Caco-2 (cell line): Measurements from ENCODE around the gene ADD3. TPM values are rescaled to one million over a fixed set of nuclear protein-coding genes. Genes with fewer than 3 reads are reported as not detected.

Experiments used
- BruUV-seq: library from RNA; stranded (reverse); fragments of 400-500 nt; replicated peaks from 2 replicates; lab custom pipeline; 2021; lab: Mats Ljungman, UMichigan
- CTCF ChIA-PET: fragments of 300-600 bp; sonication (Branson Sonifier 250); formaldehyde crosslinking; loops from one replicate; lab custom pipeline; 2022; ENCODE audit warnings: antibody characterized with exemption; lab: Charles Lee
- POLR2A ChIA-PET: fragments of 300-600 bp; sonication (Branson Sonifier 250); formaldehyde crosslinking; loops from one replicate; lab custom pipeline; 2022; ENCODE audit warnings: antibody characterized with exemption; lab: Charles Lee
- DNase-seq, 2 experiments: peaks; one replicate each; pipeline versions ENCODE4 v3.0.0 to v3.0.0-alpha.2; 2020 to 2022
- H3K27me3 ChIP-seq: replicated peaks from 2 replicates; pipeline ENCODE4 v1.6.0; 2011; ENCODE audit warnings: low read length; ENCODE audit not compliant: control insufficient read depth, insufficient read depth
- H3K36me3 ChIP-seq: 2 replicates; pipeline ENCODE4 v1.5.1; 2011; ENCODE audit warnings: low read length; ENCODE audit not compliant: control insufficient read depth, insufficient read depth
- H3K4me1 ChIP-seq: fragments of 250-450 bp; sonication (Bioruptor Pico); 2 replicates; pipeline ENCODE4 v1.5.1; 2020; ENCODE audit warnings: mild to moderate bottlenecking
- H3K4me3 ChIP-seq: 2 replicates; pipeline ENCODE4 v1.5.1; 2011; ENCODE audit warnings: low read depth, mild to moderate bottlenecking, control low read depth, low read length
- H3K9me3 ChIP-seq: fragments of 250-450 bp; sonication (Bioruptor Pico); 2 replicates; pipeline ENCODE4 v1.5.1; 2020; ENCODE audit warnings: mild to moderate bottlenecking, moderate library complexity
- H3K27ac Mint-ChIP-seq: one replicate; pipeline ENCODE4 v1.8.0; 2022; ENCODE audit warnings: mixed read lengths; ENCODE audit not compliant: unreplicated experiment
- H3K27me3 Mint-ChIP-seq: one replicate; pipeline ENCODE4 v1.8.0; 2022; ENCODE audit warnings: mixed read lengths; ENCODE audit not compliant: insufficient read depth, unreplicated experiment
- H3K36me3 Mint-ChIP-seq: one replicate; pipeline ENCODE4 v1.8.0; 2022; ENCODE audit warnings: mild to moderate bottlenecking, mixed read lengths; ENCODE audit not compliant: insufficient read depth, unreplicated experiment
- H3K4me1 Mint-ChIP-seq: one replicate; pipeline ENCODE4 v1.8.0; 2022; ENCODE audit warnings: low read depth, mixed read lengths; ENCODE audit not compliant: unreplicated experiment
- H3K4me3 Mint-ChIP-seq: one replicate; pipeline ENCODE4 v1.8.0; 2022; ENCODE audit warnings: mild to moderate bottlenecking, moderate library complexity, mixed read lengths; ENCODE audit not compliant: unreplicated experiment
- H3K9me3 Mint-ChIP-seq: one replicate; pipeline ENCODE4 v1.8.0; 2022; ENCODE audit warnings: mixed read lengths; ENCODE audit not compliant: unreplicated experiment
- intact Hi-C: fragments of 100-400 bp; cut with micrococcal nuclease; formaldehyde crosslinking; loops from one replicate; pipeline ENCODE4 v1.10.0; 2022; ENCODE audit not compliant: unreplicated experiment
- total RNA-seq: library from RNA; stranded (reverse); gene quantifications from 2 replicates; pipeline ENCODE4 v1.2.3, GENCODE V29; 2022
- TF ChIP-seq, protein P1 (sequence below), 2 experiments: fragments of 200-600 bp in 1 of 2; IDR thresholded peaks; 1 replicate in 1 of 2; 2 replicates in 1 of 2; pipeline versions ENCODE4 v1.5.1 to v1.8.0; 2011 to 2022; ENCODE audit warnings: antibody characterized with exemption in 1 of 2, control low read depth in 1 of 2, inconsistent platforms in 1 of 2, low read depth in 1 of 2, low read length in 1 of 2, mild to moderate bottlenecking in 1 of 2, moderate library complexity in 1 of 2; ENCODE audit not compliant: insufficient read depth in 1 of 2, severe bottlenecking in 1 of 2, unreplicated experiment in 1 of 2

ADD3 gene
- total RNA-seq, 1 experiment from 2014 or later: 264 TPM

DNA sequence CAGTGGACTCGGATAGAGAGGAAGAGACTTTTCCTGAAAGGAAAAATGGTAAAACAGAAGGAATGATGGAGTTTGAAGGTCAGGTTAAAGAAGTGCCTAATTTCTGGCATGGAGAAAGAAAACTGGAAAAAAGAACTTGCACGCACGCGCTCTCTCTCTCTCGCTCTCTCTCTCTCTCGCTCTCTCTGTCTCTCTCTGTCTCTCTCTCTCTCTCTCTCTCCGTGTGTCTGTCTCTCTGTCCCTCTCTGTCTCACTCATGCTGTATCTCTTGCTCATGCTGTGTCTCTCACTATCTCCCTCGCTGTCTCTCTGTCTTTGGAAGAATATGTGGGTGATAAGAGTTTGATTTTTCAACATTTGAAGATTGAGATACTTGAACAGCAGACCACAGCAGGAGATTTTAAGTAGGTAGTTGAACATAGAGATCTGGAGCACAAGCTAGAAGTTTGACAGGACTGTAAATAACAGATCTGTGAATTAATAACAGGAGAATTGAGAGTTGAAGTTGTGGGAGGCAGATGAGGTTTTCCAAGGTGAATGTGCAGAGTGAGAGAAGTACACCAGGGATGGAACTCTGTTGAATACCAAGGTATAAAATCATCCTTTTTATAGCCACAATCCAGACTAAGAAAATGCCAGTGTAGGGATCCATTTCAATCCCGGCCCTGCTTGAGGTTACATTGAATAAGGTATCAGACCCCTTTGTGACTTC is 33.1 kb downstream of the ADD3 start:
- Mint-ChIP-seq H3K36me3 (peaks cover 26% of the 10 kb centered on the region), H3K27me3 (no peaks in the 10 kb centered on the region), H3K4me1 (peaks cover 29% of the 10 kb centered on the region), H3K9me3 (peaks cover 10% of the 10 kb centered on the region), H3K4me3 (no peak overlapping the region), H3K27ac (peak overlapping the region; percentile 0)
- no peaks in the 10 kb centered on the region for H3K27me3 ChIP-seq
- POLR2A ChIA-PET: no interaction called here
- no TSS peak for BruUV-seq
- H3K9me3 ChIP-seq: no peaks in the 10 kb centered on the region
- peaks cover 17% of the 10 kb centered on the region for H3K4me1 ChIP-seq
- intact Hi-C loops: no loop called here
- CTCF ChIA-PET: no interaction called here
- no peaks in the 10 kb centered on the region for H3K36me3 ChIP-seq
- no peak overlapping the region for H3K4me3 ChIP-seq
- DNase-seq: no peak
- TF ChIP-seq, protein P1, sequence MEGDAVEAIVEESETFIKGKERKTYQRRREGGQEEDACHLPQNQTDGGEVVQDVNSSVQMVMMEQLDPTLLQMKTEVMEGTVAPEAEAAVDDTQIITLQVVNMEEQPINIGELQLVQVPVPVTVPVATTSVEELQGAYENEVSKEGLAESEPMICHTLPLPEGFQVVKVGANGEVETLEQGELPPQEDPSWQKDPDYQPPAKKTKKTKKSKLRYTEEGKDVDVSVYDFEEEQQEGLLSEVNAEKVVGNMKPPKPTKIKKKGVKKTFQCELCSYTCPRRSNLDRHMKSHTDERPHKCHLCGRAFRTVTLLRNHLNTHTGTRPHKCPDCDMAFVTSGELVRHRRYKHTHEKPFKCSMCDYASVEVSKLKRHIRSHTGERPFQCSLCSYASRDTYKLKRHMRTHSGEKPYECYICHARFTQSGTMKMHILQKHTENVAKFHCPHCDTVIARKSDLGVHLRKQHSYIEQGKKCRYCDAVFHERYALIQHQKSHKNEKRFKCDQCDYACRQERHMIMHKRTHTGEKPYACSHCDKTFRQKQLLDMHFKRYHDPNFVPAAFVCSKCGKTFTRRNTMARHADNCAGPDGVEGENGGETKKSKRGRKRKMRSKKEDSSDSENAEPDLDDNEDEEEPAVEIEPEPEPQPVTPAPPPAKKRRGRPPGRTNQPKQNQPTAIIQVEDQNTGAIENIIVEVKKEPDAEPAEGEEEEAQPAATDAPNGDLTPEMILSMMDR (IDR thresholded peaks at IDR 0.05; ENCODE audit: insufficient read depth in 1 of 2, low read depth in 1 of 2, low read length in 1 of 2, severe bottlenecking in 1 of 2, unreplicated experiment in 1 of 2): no peak

GRCh38 chr10:110041479-110041829 is 33.7 kb downstream of the ADD3 start:
- no peaks in the 10 kb centered on the region for H3K27me3 ChIP-seq
- no peaks in the 10 kb centered on the region for H3K9me3 ChIP-seq
- Mint-ChIP-seq H3K4me3 (no peak overlapping the region), H3K36me3 (peaks cover 25% of the 10 kb centered on the region), H3K27me3 (no peaks in the 10 kb centered on the region), H3K27ac (no peak overlapping the region), H3K9me3 (peaks cover 10% of the 10 kb centered on the region), H3K4me1 (peaks cover 29% of the 10 kb centered on the region)
- peaks cover 17% of the 10 kb centered on the region for H3K4me1 ChIP-seq
- no peak overlapping the region for H3K4me3 ChIP-seq
- TF ChIP-seq, protein P1 (IDR thresholded peaks at IDR 0.05; ENCODE audit: insufficient read depth in 1 of 2, low read depth in 1 of 2, low read length in 1 of 2, severe bottlenecking in 1 of 2, unreplicated experiment in 1 of 2): no peak
- H3K36me3 ChIP-seq: no peaks in the 10 kb centered on the region
- DNase-seq: no peak
- intact Hi-C loops: no loop called here
- no TSS peak for BruUV-seq
- CTCF ChIA-PET: no interaction called here
- POLR2A ChIA-PET: no interaction called here

DNA sequence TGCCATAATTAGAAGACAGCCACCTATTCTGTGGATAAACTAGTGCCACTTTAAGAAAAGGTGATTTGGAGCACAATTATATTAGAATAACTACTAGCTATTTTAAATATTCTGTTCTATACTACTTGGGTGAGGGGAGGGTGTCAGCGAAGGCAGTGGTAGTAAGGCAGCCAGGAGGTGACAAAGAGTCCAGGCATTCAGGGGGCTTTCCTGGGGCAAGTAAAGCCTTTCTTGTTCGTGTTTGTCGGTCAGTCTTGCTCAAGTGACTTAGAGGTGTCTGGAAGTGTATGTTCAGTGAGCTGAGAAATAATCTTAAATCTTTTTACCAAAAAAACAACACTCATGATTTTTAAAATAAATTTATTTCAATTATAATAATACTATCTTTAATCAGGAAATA is 34.4 kb downstream of the ADD3 start:
- Histone ChIP-seq H3K27me3 (no peaks in the 10 kb centered on the region), H3K4me3 (no peak overlapping the region), H3K4me1 (peaks cover 17% of the 10 kb centered on the region), H3K36me3 (no peaks in the 10 kb centered on the region), H3K9me3 (no peaks in the 10 kb centered on the region)
- H3K9me3 Mint-ChIP-seq: peaks cover 10% of the 10 kb centered on the region
- TF ChIP-seq, protein P1 (IDR thresholded peaks at IDR 0.05; ENCODE audit: insufficient read depth in 1 of 2, low read depth in 1 of 2, low read length in 1 of 2, severe bottlenecking in 1 of 2, unreplicated experiment in 1 of 2): no peak
- no peaks in the 10 kb centered on the region for H3K27me3 Mint-ChIP-seq
- H3K4me1 Mint-ChIP-seq: peaks cover 29% of the 10 kb centered on the region
- intact Hi-C loops: no loop called here
- DNase-seq: no peak
- no TSS peak for BruUV-seq
- H3K4me3 Mint-ChIP-seq: no peak overlapping the region
- POLR2A ChIA-PET: interaction anchor here (0.5 kb wide), 1 partner anchor 146 kb away, joined by 6 read pairs; no protein-coding TSS in a partner anchor
- peaks cover 19% of the 10 kb centered on the region for H3K36me3 Mint-ChIP-seq
- CTCF ChIA-PET: no interaction called here
- H3K27ac Mint-ChIP-seq: no peak overlapping the region
